Measurements from ENCODE around the gene DIS3L2. TPM values are rescaled to one million over a fixed set of nuclear protein-coding genes. Genes with fewer than 3 reads are reported as not detected.
A peak's percentile ranks its signal among the peaks of the same experiment; 100 is the strongest.

The DIS3L2 gene
- total RNA-seq, 2 donors from 2014 or later = 38.8 to 76.0 TPM

GRCh38 chr2:232275670-232276069 lies 314.2 kb downstream of the DIS3L2 start:
- H3K4me3 Mint-ChIP-seq = no peak overlapping the region
- H3K4me1 Mint-ChIP-seq (ENCODE audit: low read depth in 2 of 2) = peaks cover 0 to 6% of the 10 kb centered on the region in 2 donors
- no peak for DNase-seq (ENCODE audit: low spot score)
- peaks cover 6% of the 10 kb centered on the region for H3K36me3 Mint-ChIP-seq
- ATAC-seq = no peak
- no peaks in the 10 kb centered on the region for H3K27me3 Mint-ChIP-seq
- H3K27ac Mint-ChIP-seq = no peak overlapping the region
- H3K9me3 Mint-ChIP-seq = no peaks in the 10 kb centered on the region

DNA sequence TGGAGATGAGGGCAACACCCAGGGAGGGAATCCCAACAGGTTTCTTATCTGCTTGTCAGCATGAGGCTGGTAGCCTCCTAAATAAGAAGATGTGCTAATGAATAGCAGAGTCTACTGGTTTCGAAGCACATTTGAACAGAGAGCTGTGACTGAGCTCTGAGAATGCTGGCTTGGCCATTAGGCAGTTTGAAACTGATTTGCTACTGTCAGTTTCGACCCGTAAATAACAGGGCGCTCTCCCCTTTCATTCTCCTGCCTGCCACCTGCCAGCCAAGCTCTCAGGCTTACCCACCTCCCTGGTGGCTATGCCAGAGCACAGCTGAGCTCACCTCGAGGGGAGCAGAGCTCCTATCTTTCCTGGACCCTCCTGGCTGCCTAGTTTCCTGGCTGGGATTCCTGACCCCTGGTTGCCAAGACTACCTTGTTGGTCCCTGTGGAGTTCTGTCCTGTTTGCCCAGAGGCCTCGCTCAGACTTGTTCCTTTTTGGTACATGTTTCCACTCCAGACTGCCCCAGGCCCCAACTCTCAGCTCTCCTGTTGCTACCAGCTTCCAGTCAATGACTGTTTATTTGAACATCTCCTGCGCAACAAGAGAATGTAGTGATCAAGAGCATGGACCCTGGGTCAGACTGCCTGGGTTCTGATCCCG lies 314.7 kb downstream of the DIS3L2 start:
- H3K27ac Mint-ChIP-seq = peak overlapping the region in 1 of 2 donors; percentile 64

GRCh38 chr2:232276733-232277313 lies 315.3 kb downstream of the DIS3L2 start:
- Mint-ChIP-seq H3K9me3 (no peaks in the 10 kb centered on the region), H3K27ac (no peak overlapping the region), H3K4me1 (ENCODE audit: low read depth in 2 of 2) (peaks cover 0 to 7% of the 10 kb centered on the region in 2 donors), H3K36me3 (peaks cover 6% of the 10 kb centered on the region), H3K27me3 (no peaks in the 10 kb centered on the region), H3K4me3 (no peak overlapping the region)
- no peak for ATAC-seq
- DNase-seq (ENCODE audit: low spot score) = no peak

More for the DNA sequence above, 314.7 kb downstream of the DIS3L2 start:
- H3K9me3 Mint-ChIP-seq = no peaks in the 10 kb centered on the region
- H3K36me3 Mint-ChIP-seq = peaks cover 6% of the 10 kb centered on the region
- peaks cover 0 to 7% of the 10 kb centered on the region in 2 donors for H3K4me1 Mint-ChIP-seq (ENCODE audit: low read depth in 2 of 2)
- H3K4me3 Mint-ChIP-seq = no peak overlapping the region
- DNase-seq (ENCODE audit: low spot score) = no peak
- no peaks in the 10 kb centered on the region for H3K27me3 Mint-ChIP-seq
- no peak for ATAC-seq

- no peak for ATAC-seq
- Mint-ChIP-seq H3K4me1 (ENCODE audit: low read depth in 2 of 2) (peaks cover 0 to 9% of the 10 kb centered on the region in 2 donors), H3K36me3 (peaks cover 6% of the 10 kb centered on the region), H3K4me3 (no peak overlapping the region), H3K9me3 (no peaks in the 10 kb centered on the region), H3K27me3 (no peaks in the 10 kb centered on the region), H3K27ac (no peak overlapping the region)
- no peak for DNase-seq (ENCODE audit: low spot score)
Measured at GRCh38 chr2:232278534-232278933, 317.0 kb downstream of the DIS3L2 start.

DNA sequence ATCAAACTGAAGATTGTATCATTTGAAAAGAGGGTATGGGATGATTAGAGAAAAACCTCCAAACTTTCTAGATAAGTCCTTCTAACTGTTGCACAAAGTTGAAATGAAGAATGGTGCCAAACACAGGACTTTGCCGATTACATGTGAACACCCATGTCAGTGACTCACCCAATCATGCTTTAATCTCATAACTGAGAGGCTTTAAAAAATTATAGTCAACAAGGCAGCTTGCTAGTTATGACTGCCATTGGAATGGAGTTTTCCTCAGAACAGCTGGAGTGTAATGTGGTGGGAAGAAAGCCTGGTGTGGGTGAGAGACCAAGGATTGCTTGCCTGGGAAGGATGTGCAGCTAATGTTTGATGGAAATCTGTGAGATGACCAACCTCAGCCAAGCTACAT lies 318.8 kb downstream of the DIS3L2 start:
- DNase-seq (ENCODE audit: low spot score) = no peak
- Mint-ChIP-seq H3K36me3 (peaks cover 6% of the 10 kb centered on the region), H3K27me3 (no peaks in the 10 kb centered on the region), H3K4me3 (no peak overlapping the region), H3K27ac (peak overlapping the region in 1 of 2 donors; percentile 37), H3K4me1 (ENCODE audit: low read depth in 2 of 2) (peaks cover 0 to 9% of the 10 kb centered on the region in 2 donors), H3K9me3 (no peaks in the 10 kb centered on the region)
- ATAC-seq = no peak

- Mint-ChIP-seq H3K4me1 (ENCODE audit: low read depth in 2 of 2) (peaks cover 0 to 9% of the 10 kb centered on the region in 2 donors), H3K9me3 (no peaks in the 10 kb centered on the region), H3K36me3 (peaks cover 6% of the 10 kb centered on the region), H3K27ac (no peak overlapping the region), H3K27me3 (no peaks in the 10 kb centered on the region), H3K4me3 (no peak overlapping the region)
- ATAC-seq (no peak), DNase-seq (ENCODE audit: low spot score) (no peak)
Measured at GRCh38 chr2:232281858-232282507, 320.5 kb downstream of the DIS3L2 start.

- Mint-ChIP-seq H3K4me1 (ENCODE audit: low read depth in 2 of 2) (peaks cover 0 to 9% of the 10 kb centered on the region in 2 donors), H3K27ac (no peak overlapping the region), H3K4me3 (no peak overlapping the region), H3K27me3 (no peaks in the 10 kb centered on the region), H3K36me3 (peaks cover 6% of the 10 kb centered on the region), H3K9me3 (no peaks in the 10 kb centered on the region)
- DNase-seq (ENCODE audit: low spot score) (no peak), ATAC-seq (no peak)
Measured at GRCh38 chr2:232282508-232283055, 321.1 kb downstream of the DIS3L2 start.

DNA sequence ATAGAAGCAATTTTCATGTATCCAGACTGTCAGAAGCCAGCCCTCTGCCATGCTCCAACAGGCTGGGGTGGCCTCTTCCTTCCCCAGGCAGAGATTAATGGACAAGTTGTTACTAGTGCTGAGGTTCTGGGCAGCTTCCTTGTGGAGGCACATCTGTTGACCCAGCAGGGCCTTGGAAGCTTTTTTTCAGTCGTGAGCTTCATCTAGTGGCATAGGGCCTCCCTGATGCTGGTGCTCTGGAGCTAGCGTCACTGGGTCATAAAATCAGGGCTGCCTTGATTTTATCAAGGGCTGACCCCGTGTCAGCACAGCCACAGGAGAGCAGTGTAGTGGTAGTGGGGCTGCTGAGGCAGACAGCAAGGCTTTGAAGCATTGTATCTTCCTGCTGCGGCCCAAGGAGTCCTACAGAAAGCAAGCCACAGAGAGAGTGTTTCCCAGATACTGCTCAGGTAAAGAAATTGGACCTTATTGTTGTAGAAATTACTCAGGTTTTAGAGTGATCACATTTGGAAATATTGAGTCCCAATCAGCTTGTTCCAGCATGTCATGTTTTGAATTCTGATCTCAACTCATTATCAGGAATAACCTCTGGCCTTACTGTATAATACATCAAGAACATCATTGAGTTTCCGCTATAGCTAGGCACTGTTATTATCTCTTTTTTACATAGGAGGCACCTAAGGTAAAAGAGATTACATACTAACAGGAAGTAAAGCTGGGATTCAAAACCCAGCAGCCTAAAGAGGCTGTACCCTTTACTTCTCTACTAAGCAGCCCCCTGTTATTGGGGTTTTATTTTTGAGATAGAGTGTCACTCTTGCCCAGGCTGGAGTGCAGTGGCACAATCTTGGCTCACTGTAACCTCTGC lies 324.7 kb downstream of the DIS3L2 start:
- H3K4me3 Mint-ChIP-seq = no peak overlapping the region
- ATAC-seq (no peak), DNase-seq (ENCODE audit: low spot score) (no peak)
- peaks cover 0 to 6% of the 10 kb centered on the region in 2 donors for H3K4me1 Mint-ChIP-seq (ENCODE audit: low read depth in 2 of 2)
- H3K27ac Mint-ChIP-seq = no peak overlapping the region
- no peaks in the 10 kb centered on the region for H3K36me3 Mint-ChIP-seq
- H3K9me3 Mint-ChIP-seq = no peaks in the 10 kb centered on the region
- no peaks in the 10 kb centered on the region for H3K27me3 Mint-ChIP-seq

GRCh38 chr2:232287316-232287715 lies 325.8 kb downstream of the DIS3L2 start:
- no peak for DNase-seq (ENCODE audit: low spot score)
- H3K4me1 Mint-ChIP-seq (ENCODE audit: low read depth in 2 of 2) = peaks cover 1 to 9% of the 10 kb centered on the region in 2 donors
- no peak overlapping the region for H3K4me3 Mint-ChIP-seq
- H3K27ac Mint-ChIP-seq = no peak overlapping the region
- H3K36me3 Mint-ChIP-seq = no peaks in the 10 kb centered on the region
- no peak for ATAC-seq
- H3K27me3 Mint-ChIP-seq = no peaks in the 10 kb centered on the region
- no peaks in the 10 kb centered on the region for H3K9me3 Mint-ChIP-seq

GRCh38 chr2:232288489-232289030 lies 327.0 kb downstream of the DIS3L2 start:
- Mint-ChIP-seq H3K27me3 (no peaks in the 10 kb centered on the region), H3K36me3 (no peaks in the 10 kb centered on the region), H3K9me3 (no peaks in the 10 kb centered on the region), H3K4me1 (ENCODE audit: low read depth in 2 of 2) (peaks cover 8 to 11% of the 10 kb centered on the region in 2 donors), H3K27ac (no peak overlapping the region), H3K4me3 (no peak overlapping the region)
- DNase-seq (ENCODE audit: low spot score) (no peak), ATAC-seq (no peak)

- H3K4me1 Mint-ChIP-seq (ENCODE audit: low read depth in 2 of 2) = peaks cover 7 to 8% of the 10 kb centered on the region in 2 donors
- no peak for ATAC-seq
- H3K36me3 Mint-ChIP-seq = no peaks in the 10 kb centered on the region
- H3K9me3 Mint-ChIP-seq = no peaks in the 10 kb centered on the region
- no peak overlapping the region for H3K27ac Mint-ChIP-seq
- H3K27me3 Mint-ChIP-seq = no peaks in the 10 kb centered on the region
- no peak for DNase-seq (ENCODE audit: low spot score)
- H3K4me3 Mint-ChIP-seq = no peak overlapping the region
Measured at GRCh38 chr2:232290668-232291067, 329.2 kb downstream of the DIS3L2 start.

GRCh38 chr2:232291343-232291742 lies 329.8 kb downstream of the DIS3L2 start:
- Mint-ChIP-seq H3K36me3 (no peaks in the 10 kb centered on the region), H3K9me3 (no peaks in the 10 kb centered on the region)

More at GRCh38 chr2:232291343-232291742, 329.8 kb downstream of the DIS3L2 start:
- DNase-seq (ENCODE audit: low spot score) = no peak
- H3K27ac Mint-ChIP-seq = no peak overlapping the region
- H3K4me3 Mint-ChIP-seq = no peak overlapping the region
- ATAC-seq = no peak
- peaks cover 7 to 8% of the 10 kb centered on the region in 2 donors for H3K4me1 Mint-ChIP-seq (ENCODE audit: low read depth in 2 of 2)
- no peaks in the 10 kb centered on the region for H3K27me3 Mint-ChIP-seq

Measured in natural killer cell treated with Interleukin-12 subunit alpha and Interleukin-12 subunit beta and Interleukin-15 and Interleukin-18, amount 100 ng/mL, for 72 hours (primary cell).